Panc1 (cell line): ENCODE measurements around the gene OR2F2. TPM values are rescaled to one million over a fixed set of nuclear protein-coding genes. Genes with fewer than 3 reads are reported as not detected.

Experiments used
- ATAC-seq: fragments of 200-7000 bp; cut with Tn5 transposase; 2 replicates; pipeline ENCODE4 v1.9.1; 2020; ENCODE audit warnings: mild to moderate bottlenecking, moderate library complexity
- BruUV-seq: library from RNA; stranded (reverse); fragments of 400-500 nt; replicated peaks from 2 replicates; lab custom pipeline; 2021; lab: Mats Ljungman, UMichigan
- CTCF ChIA-PET: fragments of 300-600 bp; sonication (Branson Sonifier 250); formaldehyde crosslinking; loops from one replicate; lab custom pipeline; 2022; ENCODE audit warnings: antibody characterized with exemption; lab: Charles Lee
- POLR2A ChIA-PET: fragments of 300-600 bp; sonication (Branson Sonifier 250); formaldehyde crosslinking; loops from one replicate; lab custom pipeline; 2022; ENCODE audit warnings: antibody characterized with exemption; lab: Charles Lee
- DNase-seq: peaks from one replicate; pipeline ENCODE4 v3.0.0-alpha.2; 2010; ENCODE audit warnings: low read depth, low spot score
- H3K27ac ChIP-seq: 2 replicates; pipeline ENCODE4 v1.5.1; 2011; ENCODE audit warnings: mild to moderate bottlenecking, low read length, inconsistent platforms
- H3K27me3 ChIP-seq: fragments of 200-500 bp; sonication (Bioruptor generic); 2 replicates; pipeline ENCODE4 v1.6.0; 2014; ENCODE audit warnings: low read length, inconsistent platforms; ENCODE audit not compliant: control insufficient read depth, insufficient read depth
- H3K36me3 ChIP-seq: fragments of 200-500 bp; sonication (Bioruptor generic); 2 replicates; pipeline ENCODE4 v1.5.1; 2014; ENCODE audit warnings: inconsistent platforms, mild to moderate bottlenecking, low read length, moderate library complexity; ENCODE audit not compliant: control insufficient read depth, insufficient read depth
- H3K4me1 ChIP-seq: 2 replicates; pipeline ENCODE4 v1.5.1; 2011; ENCODE audit warnings: inconsistent platforms, mild to moderate bottlenecking, low read length, moderate library complexity; ENCODE audit not compliant: control insufficient read depth, insufficient read depth
- H3K4me3 ChIP-seq, 2 experiments: 2 replicates each; pipeline ENCODE4 v1.5.1; 2011 to 2012; ENCODE audit warnings: low read depth in 2 of 2, low read length in 2 of 2, mild to moderate bottlenecking in 2 of 2, inconsistent platforms in 1 of 2, moderate library complexity in 1 of 2
- H3K9me3 ChIP-seq: fragments of 200-500 bp; sonication (Bioruptor generic); 2 replicates; pipeline ENCODE4 v1.5.1; 2014; ENCODE audit warnings: low read depth, mild to moderate bottlenecking, inconsistent platforms, low read length, moderate library complexity; ENCODE audit not compliant: control insufficient read depth, insufficient read depth
- CTCF ChIP-seq: fragments of 450-650 bp; IDR thresholded peaks from 2 replicates; pipeline ENCODE4 v1.5.1; 2017; ENCODE audit warnings: mild to moderate bottlenecking
- POLR2AphosphoS5 ChIP-seq: IDR thresholded peaks from 2 replicates; pipeline ENCODE4 v1.6.1; 2012; ENCODE audit warnings: mild to moderate bottlenecking, low read depth, low read length, moderate library complexity
- REST ChIP-seq, 2 experiments: IDR thresholded peaks; 2 replicates each; pipeline ENCODE4 v1.6.1; 2011 to 2012; ENCODE audit warnings: low read depth in 2 of 2, control low read depth in 1 of 2, low read length in 1 of 2, mild to moderate bottlenecking in 1 of 2, moderate library complexity in 1 of 2; ENCODE audit not compliant: insufficient read depth in 1 of 2
- SIN3A ChIP-seq: IDR thresholded peaks from 2 replicates; pipeline ENCODE4 v1.6.1; 2012; ENCODE audit warnings: low read depth, mild to moderate bottlenecking, low read length, moderate library complexity, borderline replicate concordance; ENCODE audit not compliant: insufficient read depth
- TCF7L2 ChIP-seq: IDR thresholded peaks from 2 replicates; pipeline ENCODE4 v1.6.1; 2011; ENCODE audit warnings: mild to moderate bottlenecking, low read depth, low read length, inconsistent platforms
- in situ Hi-C: cut with HindIII; loops from 2 replicates; pipeline ENCODE4 v1.10.0; 2016; ENCODE audit warnings: low sequenced_read_pairs, low pct_unique_long_range_greater_than_20kb
- intact Hi-C: fragments of 100-400 bp; cut with micrococcal nuclease; formaldehyde crosslinking; loops from one replicate; pipeline ENCODE4 v1.10.0; 2022; ENCODE audit not compliant: unreplicated experiment
- total RNA-seq: library from RNA; stranded (reverse); gene quantifications from one replicate; pipeline ENCODE4 v1.2.1, GENCODE V29; 2021; ENCODE audit not compliant: unreplicated experiment

The OR2F2 gene
- total RNA-seq, 1 experiment from 2014 or later: not detected

- ATAC-seq (peak; percentile 50), DNase-seq (no peak)
- H3K27ac ChIP-seq: peak overlapping the region; percentile 95
- no peaks in the 10 kb centered on the region for H3K27me3 ChIP-seq
- H3K9me3 ChIP-seq: no peaks in the 10 kb centered on the region
- ChIA-PET POLR2A (interaction anchor here (0.6 to 0.7 kb wide), 2 partner anchors 722 to 1551 kb away, joined by 3 to 14 read pairs; no protein-coding TSS in a partner anchor), CTCF (interaction anchor here (1.4 kb wide), 1 partner anchor 227 kb away, joined by 5 read pairs; no protein-coding TSS in a partner anchor)
- in situ Hi-C loops: no loop called here
- H3K36me3 ChIP-seq: no peaks in the 10 kb centered on the region
- H3K4me1 ChIP-seq: peaks cover 23% of the 10 kb centered on the region
- no TSS peak for BruUV-seq
- no peak for TF ChIP-seq CTCF
- no peak for TF ChIP-seq POLR2AphosphoS5
- TF ChIP-seq TCF7L2: no peak
- no peak for TF ChIP-seq SIN3A
- no peak for TF ChIP-seq REST (IDR thresholded peaks at IDR 0.05; ENCODE audit: insufficient read depth in 1 of 2, low read depth in 2 of 2, low read length in 1 of 2)
- peak overlapping the region; percentile 95 to 96 for H3K4me3 ChIP-seq
- intact Hi-C loops: no loop called here
These were observed 33.7 kb upstream of the OR2F2 start for GRCh38 chr7:143901332-143901667.

- TF ChIP-seq POLR2AphosphoS5 (peak; percentile 94), SIN3A (0 out of 2 replicates have a peak, but pooled peaks have one; percentile 46), REST (IDR thresholded peaks at IDR 0.05; ENCODE audit: insufficient read depth in 1 of 2, low read depth in 2 of 2, low read length in 1 of 2) (no peak), TCF7L2 (no peak), CTCF (peak; percentile 59)
- H3K9me3 ChIP-seq: no peaks in the 10 kb centered on the region
- ATAC-seq: peak; percentile 98
- H3K27ac ChIP-seq: peak within 1 kb of the TSS; percentile 95
- no TSS peak for BruUV-seq
- peaks cover 23% of the 10 kb centered on the region for H3K4me1 ChIP-seq
- intact Hi-C loops (no loop called here), in situ Hi-C loops (no loop called here)
- H3K27me3 ChIP-seq: no peaks in the 10 kb centered on the region
- H3K4me3 ChIP-seq: peak within 1 kb of the TSS; percentile 95 to 96
- H3K36me3 ChIP-seq: no peaks in the 10 kb centered on the region
- POLR2A ChIA-PET: interaction anchor here (0.6 to 0.7 kb wide), 2 partner anchors 722 to 1552 kb away, joined by 3 to 14 read pairs; no protein-coding TSS in a partner anchor
- CTCF ChIA-PET: interaction anchor here (1.4 kb wide), 1 partner anchor 226 kb away, joined by 5 read pairs; no protein-coding TSS in a partner anchor
- peak; percentile 84 for DNase-seq
These were observed 33.2 kb upstream of the OR2F2 start, which contains the start of gene TCAF1 for GRCh38 chr7:143901668-143902331. Gene TCAF1, minus strand, starts transcription at chr7:143902176. Its CDS starts 25,568 bp downstream, at chr7:143876608.
